ENCODE results near the gene SERPINB1.

The SERPINB1 gene

DNA sequence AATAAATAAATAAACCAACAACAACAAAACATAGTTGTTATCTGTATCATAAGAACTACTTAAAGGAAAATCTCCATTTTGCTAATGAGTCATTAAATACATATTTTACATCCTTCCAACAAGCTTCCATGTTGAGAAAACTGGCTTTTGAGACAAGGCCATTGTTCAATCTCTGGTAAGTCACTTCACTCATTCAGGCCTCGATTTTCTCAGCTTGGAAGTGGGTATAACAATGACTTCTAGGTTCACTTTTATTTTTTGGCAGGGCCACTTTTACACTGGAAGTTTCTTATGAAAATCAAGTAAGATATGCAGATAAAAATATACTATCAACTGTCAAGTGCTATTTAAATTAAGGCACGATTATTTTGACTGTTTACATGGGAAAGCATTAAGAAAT, 46.5 kb downstream of the SERPINB1 start:
- Histone ChIP-seq H3K9me3 (no peaks in the 10 kb centered on the region), H3K36me3 (no peaks in the 10 kb centered on the region), H3K27ac (no peak overlapping the region), H3K4me3 (no peak overlapping the region), H3K27me3 (no peaks in the 10 kb centered on the region), H3K4me1 (peaks cover 0 to 40% (median 25%) of the 10 kb centered on the region in 4 donors)
- intact Hi-C loops (cut with DNase I; ENCODE audit: low total_unique reads), result no loop called here
- TF ChIP-seq, protein P1, sequence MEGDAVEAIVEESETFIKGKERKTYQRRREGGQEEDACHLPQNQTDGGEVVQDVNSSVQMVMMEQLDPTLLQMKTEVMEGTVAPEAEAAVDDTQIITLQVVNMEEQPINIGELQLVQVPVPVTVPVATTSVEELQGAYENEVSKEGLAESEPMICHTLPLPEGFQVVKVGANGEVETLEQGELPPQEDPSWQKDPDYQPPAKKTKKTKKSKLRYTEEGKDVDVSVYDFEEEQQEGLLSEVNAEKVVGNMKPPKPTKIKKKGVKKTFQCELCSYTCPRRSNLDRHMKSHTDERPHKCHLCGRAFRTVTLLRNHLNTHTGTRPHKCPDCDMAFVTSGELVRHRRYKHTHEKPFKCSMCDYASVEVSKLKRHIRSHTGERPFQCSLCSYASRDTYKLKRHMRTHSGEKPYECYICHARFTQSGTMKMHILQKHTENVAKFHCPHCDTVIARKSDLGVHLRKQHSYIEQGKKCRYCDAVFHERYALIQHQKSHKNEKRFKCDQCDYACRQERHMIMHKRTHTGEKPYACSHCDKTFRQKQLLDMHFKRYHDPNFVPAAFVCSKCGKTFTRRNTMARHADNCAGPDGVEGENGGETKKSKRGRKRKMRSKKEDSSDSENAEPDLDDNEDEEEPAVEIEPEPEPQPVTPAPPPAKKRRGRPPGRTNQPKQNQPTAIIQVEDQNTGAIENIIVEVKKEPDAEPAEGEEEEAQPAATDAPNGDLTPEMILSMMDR (IDR thresholded peaks at IDR 0.05), result no peak
- no peak for DNase-seq

DNA sequence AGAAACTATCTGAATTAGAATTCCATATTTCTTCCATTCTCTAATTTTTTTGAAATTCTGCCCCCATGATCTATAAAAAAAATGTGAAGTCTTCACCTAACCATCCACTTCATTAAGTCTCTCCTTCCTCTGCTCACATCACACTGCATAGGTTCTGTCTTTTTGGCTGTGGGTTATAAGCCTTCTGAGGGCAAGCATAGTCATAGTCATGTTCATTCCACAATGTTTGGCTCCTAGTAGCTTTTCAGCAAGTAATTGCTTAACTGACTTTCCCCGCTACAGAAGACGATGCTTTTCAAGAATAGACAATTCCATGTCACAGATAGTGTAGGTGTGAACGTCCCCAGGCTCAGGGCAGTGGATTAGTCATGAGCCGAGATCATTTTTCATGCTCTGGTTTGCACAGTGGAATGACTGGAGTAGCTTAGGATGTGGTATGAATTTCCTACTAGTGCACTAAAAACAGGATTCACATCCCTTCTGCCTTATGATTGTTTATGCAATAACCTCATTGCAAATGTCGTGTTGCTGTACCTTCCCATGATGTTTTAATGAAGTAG, 47.4 kb downstream of the SERPINB1 start:
- no peaks in the 10 kb centered on the region for H3K9me3 ChIP-seq
- H3K27me3 ChIP-seq, result no peaks in the 10 kb centered on the region
- TF ChIP-seq, protein P1 (IDR thresholded peaks at IDR 0.05), result no peak
- no peak for DNase-seq
- intact Hi-C loops (cut with DNase I; ENCODE audit: low total_unique reads), result loop anchor here (5.0 kb wide), 2 partner anchors 48 to 138 kb away; partner anchors contain the start of gene SERPINB1
- peaks cover 0 to 46% (median 29%) of the 10 kb centered on the region in 4 donors for H3K4me1 ChIP-seq
- no peaks in the 10 kb centered on the region for H3K36me3 ChIP-seq
- no peak overlapping the region for H3K4me3 ChIP-seq
- peak overlapping the region in 1 of 2 donors; percentile 82 for H3K27ac ChIP-seq

DNA sequence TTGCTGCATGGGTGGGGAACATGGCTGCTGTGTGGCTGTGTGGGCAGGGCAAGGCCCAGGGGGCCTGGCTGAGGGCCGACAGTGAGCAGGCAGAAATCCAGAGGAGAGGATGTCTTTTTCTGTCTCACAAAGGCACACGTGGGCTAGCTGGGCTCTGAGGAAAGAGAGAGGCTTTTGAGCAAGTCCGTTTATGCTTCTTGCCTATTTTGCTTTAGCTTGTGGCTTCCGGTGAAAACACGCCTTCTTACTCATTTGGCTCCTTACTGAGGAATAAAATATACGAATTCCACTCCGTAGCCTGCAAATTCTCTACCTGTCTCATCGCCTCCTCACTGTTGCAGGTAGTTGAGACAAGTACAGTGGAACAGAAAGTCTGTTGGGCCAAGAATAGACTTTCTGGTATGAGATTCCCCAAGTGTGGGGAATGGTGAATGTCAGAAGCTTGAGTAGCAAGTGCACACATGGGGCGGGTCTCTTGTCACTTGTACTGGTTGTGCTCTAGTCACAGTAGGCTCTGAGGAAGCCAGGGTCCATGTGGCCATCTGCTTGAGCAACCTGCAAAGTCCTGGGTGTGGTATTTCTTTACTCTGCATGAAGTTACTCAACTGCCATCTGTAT, 48.0 kb downstream of the SERPINB1 start:
- no peak for DNase-seq
- intact Hi-C loops (cut with DNase I; ENCODE audit: low total_unique reads), result loop anchor here (5.0 kb wide), 2 partner anchors 49 to 139 kb away; partner anchors contain the start of gene SERPINB1
- Histone ChIP-seq H3K36me3 (no peaks in the 10 kb centered on the region), H3K4me3 (no peak overlapping the region), H3K4me1 (peaks cover 0 to 50% (median 29%) of the 10 kb centered on the region in 4 donors), H3K27ac (peak overlapping the region; percentile 77 to 82), H3K27me3 (no peaks in the 10 kb centered on the region), H3K9me3 (no peaks in the 10 kb centered on the region)
- TF ChIP-seq, protein P1 (IDR thresholded peaks at IDR 0.05), result no peak

DNA sequence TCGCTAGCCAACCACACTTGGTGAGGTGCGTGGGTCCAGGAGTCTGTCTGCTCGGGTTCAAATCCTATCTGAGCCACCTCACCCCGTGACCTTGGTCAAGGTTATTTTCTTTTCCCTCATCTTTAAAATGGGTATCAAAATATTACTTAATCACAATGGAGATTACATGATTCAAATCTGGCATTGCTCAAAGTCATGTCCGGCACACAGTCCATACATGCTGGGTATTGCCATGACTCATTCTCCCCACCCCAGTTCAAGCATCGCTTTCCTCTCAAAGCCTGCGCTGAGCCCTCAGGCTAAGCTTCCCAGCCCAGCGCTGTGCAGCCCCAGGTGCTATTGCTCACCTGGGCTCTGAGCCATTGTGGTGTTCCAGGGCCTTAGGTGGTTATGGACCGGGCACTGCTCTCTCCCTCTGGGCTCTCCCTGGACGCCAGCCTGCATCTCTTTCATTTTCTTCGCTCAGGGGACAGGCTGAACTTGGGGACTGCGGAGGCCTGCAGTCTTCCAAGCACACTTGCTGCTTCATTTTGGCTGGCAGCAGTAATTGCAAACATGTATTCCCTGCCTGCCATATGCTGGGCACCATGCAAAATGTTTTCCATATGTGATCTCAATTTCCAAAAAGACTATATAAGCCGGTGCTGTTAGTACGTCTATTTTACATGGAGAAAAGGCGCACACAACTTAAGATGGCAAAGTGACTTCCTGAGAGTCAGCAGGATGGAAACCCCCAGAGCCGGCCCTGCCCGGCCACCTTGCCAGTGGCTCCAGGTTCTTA, 49.1 kb downstream of the SERPINB1 start:
- Histone ChIP-seq H3K36me3 (peaks cover 0 to 4% (median 0%) of the 10 kb centered on the region in 3 donors), H3K4me3 (no peak overlapping the region), H3K4me1 (peaks cover 0 to 50% (median 27%) of the 10 kb centered on the region in 4 donors), H3K27ac (peak overlapping the region; percentile 77 to 82), H3K9me3 (no peaks in the 10 kb centered on the region), H3K27me3 (no peaks in the 10 kb centered on the region)
- no peak for DNase-seq
- intact Hi-C loops (cut with DNase I; ENCODE audit: low total_unique reads), result loop anchor here (5.0 kb wide), 2 partner anchors 50 to 140 kb away; partner anchors contain the start of gene SERPINB1
- TF ChIP-seq, protein P1 (IDR thresholded peaks at IDR 0.05), result no peak

DNA sequence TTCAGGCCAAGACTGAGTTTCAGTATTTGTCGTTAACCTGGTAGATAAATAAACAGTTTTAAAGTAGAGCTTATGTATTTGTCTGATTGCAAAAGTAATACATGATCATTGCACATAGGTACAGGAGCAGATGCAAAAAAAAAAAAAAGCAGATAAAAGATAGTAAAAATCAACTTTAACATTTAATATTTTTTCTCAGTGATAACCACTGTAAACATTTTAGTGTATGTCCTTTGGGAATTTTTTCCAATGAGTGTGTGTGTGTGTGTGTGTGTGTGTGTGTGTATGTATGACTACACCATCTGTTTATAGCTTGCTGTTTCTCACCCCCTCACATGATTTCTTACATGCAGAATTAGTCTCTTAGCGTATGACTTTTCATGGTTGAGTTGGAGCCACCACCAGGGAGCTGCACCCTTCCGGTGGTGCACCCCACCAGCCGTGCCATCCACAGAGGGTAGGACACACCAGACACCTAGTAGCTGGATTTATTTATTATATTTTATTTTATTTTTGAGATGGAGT, 50.2 kb downstream of the SERPINB1 start:
- TF ChIP-seq, protein P1 (IDR thresholded peaks at IDR 0.05), result no peak
- H3K4me3 ChIP-seq, result peak overlapping the region in 1 of 2 donors; percentile 33
- intact Hi-C loops (cut with DNase I; ENCODE audit: low total_unique reads), result loop anchor here (5.0 kb wide), 2 partner anchors 51 to 141 kb away; partner anchors contain the start of gene SERPINB1
- peaks cover 0 to 50% (median 24%) of the 10 kb centered on the region in 4 donors for H3K4me1 ChIP-seq
- peaks cover 0 to 4% (median 0%) of the 10 kb centered on the region in 3 donors for H3K36me3 ChIP-seq
- H3K27me3 ChIP-seq, result no peaks in the 10 kb centered on the region
- no peaks in the 10 kb centered on the region for H3K9me3 ChIP-seq
- H3K27ac ChIP-seq, result peak overlapping the region; percentile 77 to 82
- no peak for DNase-seq
